GM12878 (cell line): ENCODE measurements around the gene PLS3. TPM values are rescaled to one million over a fixed set of nuclear protein-coding genes. Genes with fewer than 3 reads are reported as not detected.

Experiments
- ATAC-seq: fragments of 200-7000 bp; cut with Tn5 transposase; 3 replicates; pipeline ENCODE4 v1.9.1; 2020; ENCODE audit warnings: mild to moderate bottlenecking, moderate library complexity
- BruUV-seq: library from RNA; stranded (reverse); fragments of 400-500 nt; replicated peaks from 2 replicates; lab custom pipeline; 2021; lab: Mats Ljungman, UMichigan
- CTCF ChIA-PET: fragments of 300-600 bp; sonication (Branson Sonifier 250); formaldehyde crosslinking; extraction: SDS; loops from one replicate; lab custom pipeline; 2021; ENCODE audit warnings: inconsistent platforms; lab: Yijun Ruan, JAX
- POLR2A ChIA-PET: fragments of 350-600 bp; formaldehyde crosslinking; extraction: SDS; loops from one replicate; lab custom pipeline; 2021; ENCODE audit warnings: inconsistent platforms; lab: Charles Lee
- RAD21 ChIA-PET: fragments of 300-600 bp; sonication (Branson Sonifier 250); formaldehyde crosslinking; loops from one replicate; lab custom pipeline; 2023; ENCODE audit warnings: antibody characterized with exemption; ENCODE audit not compliant: unreplicated experiment; lab: Charles Lee
- SMC1A ChIA-PET: fragments of 300-600 bp; sonication (Branson Sonifier 250); formaldehyde crosslinking; loops from one replicate; lab custom pipeline; 2023; ENCODE audit not compliant: unreplicated experiment, uncharacterized antibody; lab: Charles Lee
- DNase-seq: peaks from one replicate; pipeline ENCODE4 v3.0.0-alpha.2; 2011; ENCODE audit warnings: low read depth, low spot score
- FAIRE-seq: peaks from 3 replicates; lab custom pipeline; 2011; peaks lifted over from hg19 to GRCh38; lab: Jason Lieb, UNC
- H2AFZ ChIP-seq: 2 replicates; pipeline ENCODE4 v1.6.0; 2011; ENCODE audit warnings: low read depth, low read length, control low read depth; ENCODE audit not compliant: control insufficient read depth
- H3K27ac ChIP-seq: 2 replicates; pipeline ENCODE4 v1.5.1; 2011; ENCODE audit warnings: control low read depth; ENCODE audit not compliant: control insufficient read depth, insufficient read depth
- H3K27me3 ChIP-seq, 2 experiments: replicated peaks in 1 of 2; 2 replicates each; pipeline versions ENCODE4 v1.6.0 to v1.6.1; 2011; ENCODE audit warnings: low read length in 1 of 2; ENCODE audit not compliant: control insufficient read depth in 2 of 2, insufficient read depth in 2 of 2
- H3K36me3 ChIP-seq, 2 experiments: 2 replicates each; pipeline ENCODE4 v1.5.1; 2011; ENCODE audit warnings: low read length in 1 of 2; ENCODE audit not compliant: control insufficient read depth in 2 of 2, insufficient read depth in 2 of 2
- H3K4me1 ChIP-seq: 2 replicates; pipeline ENCODE4 v1.6.1; 2011; ENCODE audit warnings: mild to moderate bottlenecking, low read length, moderate library complexity, mixed read lengths; ENCODE audit not compliant: control insufficient read depth, insufficient read depth
- H3K4me2 ChIP-seq: 2 replicates; pipeline ENCODE4 v1.6.0; 2011; ENCODE audit warnings: control low read depth; ENCODE audit not compliant: control insufficient read depth, insufficient read depth
- H3K4me3 ChIP-seq: fragments of 200-600 bp; sonication (generic); 2 replicates; pipeline ENCODE4 v1.5.1; 2016
- H3K79me2 ChIP-seq: 2 replicates; pipeline ENCODE4 v1.6.0; 2011; ENCODE audit warnings: low read length; ENCODE audit not compliant: control insufficient read depth, insufficient read depth
- H3K9ac ChIP-seq: 2 replicates; pipeline ENCODE4 v1.8.0; 2011; ENCODE audit warnings: low read length, control low read depth, mixed read lengths; ENCODE audit not compliant: control insufficient read depth, insufficient read depth
- H3K9me3 ChIP-seq: replicated peaks from 3 replicates; pipeline ENCODE4 v1.5.1; 2011; ENCODE audit warnings: mild to moderate bottlenecking, low read length; ENCODE audit not compliant: control insufficient read depth, insufficient read depth
- H4K20me1 ChIP-seq: 2 replicates; pipeline ENCODE4 v1.6.0; 2011; ENCODE audit not compliant: control insufficient read depth, insufficient read depth
- CBX3 ChIP-seq: fragments of 200-600 bp; sonication (generic); IDR thresholded peaks from 2 replicates; pipeline ENCODE4 v1.6.1; 2016; ENCODE audit warnings: low read depth, borderline replicate concordance
- FOXM1 ChIP-seq: IDR thresholded peaks from 2 replicates; pipeline ENCODE4 v1.6.1; 2012; ENCODE audit warnings: low read depth, mild to moderate bottlenecking, inconsistent platforms, low read length, moderate library complexity
- HDAC2 ChIP-seq: fragments of 200-600 bp; sonication (generic); IDR thresholded peaks from 2 replicates; pipeline ENCODE4 v1.6.1; 2017
- HDGF ChIP-seq: fragments of 450-650 bp; IDR thresholded peaks from 2 replicates; pipeline ENCODE4 v1.6.1; 2016; ENCODE audit warnings: antibody characterized with exemption
- MLLT1 ChIP-seq: fragments of 450-650 bp; IDR thresholded peaks from 2 replicates; pipeline ENCODE4 v1.6.1; 2016; ENCODE audit warnings: mild to moderate bottlenecking
- MYB ChIP-seq: fragments of 150-350 bp; IDR thresholded peaks from 2 replicates; pipeline ENCODE4 v1.6.1; 2014; ENCODE audit warnings: mild to moderate bottlenecking, low read depth, low read length, borderline replicate concordance
- NR2C2 ChIP-seq: IDR thresholded peaks from 2 replicates; pipeline ENCODE4 v1.6.1; 2011; ENCODE audit warnings: borderline replicate concordance, low read depth; ENCODE audit not compliant: control insufficient read depth, insufficient read length
- NRF1 ChIP-seq: conservative IDR thresholded peaks from 2 replicates; pipeline ENCODE4 v1.6.1; 2011; ENCODE audit warnings: mild to moderate bottlenecking, low read depth, low read length, improper control_type of control experiment
- PAX5 ChIP-seq: IDR thresholded peaks from 2 replicates; pipeline ENCODE4 v1.6.1; 2011; ENCODE audit warnings: low read depth, low read length, borderline replicate concordance
- SUPT20H ChIP-seq: IDR thresholded peaks from 2 replicates; pipeline ENCODE4 v1.6.1; 2011; ENCODE audit warnings: low read depth, mild to moderate bottlenecking, low read length, moderate library complexity, borderline replicate concordance; ENCODE audit not compliant: control insufficient read depth
- ZNF207 ChIP-seq: fragments of 450-650 bp; IDR thresholded peaks from 2 replicates; pipeline ENCODE4 v1.6.1; 2014; ENCODE audit warnings: antibody characterized with exemption, mild to moderate bottlenecking, borderline replicate concordance
- ZNF274 ChIP-seq: IDR thresholded peaks from one replicate; pipeline ENCODE4 v1.8.0; 2011; ENCODE audit not compliant: insufficient read length, insufficient read depth
- in situ Hi-C: fragments of 300-500 bp; cut with MboI; formaldehyde crosslinking; loops from 9 replicates; pipeline ENCODE4 v1.14.3; 2018; ENCODE audit warnings: mixed read lengths
- intact Hi-C: fragments of 100-400 bp; cut with micrococcal nuclease; formaldehyde crosslinking; loops from one replicate; pipeline ENCODE4 v1.14.2; 2022; ENCODE audit not compliant: unreplicated experiment
- polyA plus RNA-seq, 11 experiments: library from polyadenylated mRNA; depleted of rRNA in 4 of 11; unstranded in 6 of 11; stranded (reverse) in 5 of 11; fragments of >200 nt; fragmentation: Nextera tagmentation in 4 of 11; fragmentation: Illumina TruSeq in 1 of 11; extraction: Ambion mirVana in 4 of 11; extraction: Trizol in 1 of 11; gene quantifications; 1 replicate in 1 of 11; 2 replicates in 10 of 11; pipeline versions ENCODE4 v1.2.1 to v1.2.3, GENCODE V29; 2011 to 2016; ENCODE audit warnings: inconsistent platforms in 2 of 11, missing spikeins in 2 of 11, low read depth in 1 of 11
- total RNA-seq, 4 experiments: library from RNA; depleted of rRNA in 3 of 4; stranded (reverse); fragments of >200 nt in 3 of 4; fragmentation: Illumina TruSeq in 1 of 4; extraction: Trizol in 1 of 4; gene quantifications; 2 replicates each; pipeline versions ENCODE4 v1.2.1 to v1.2.3, GENCODE V29; 2013 to 2021
- TF ChIP-seq, protein P1 (sequence below): fragments of 450-650 bp; IDR thresholded peaks from 2 replicates; pipeline ENCODE4 v1.6.1; 2017; ENCODE audit warnings: antibody characterized with exemption, mild to moderate bottlenecking, moderate library complexity
- TF ChIP-seq, protein P2 (sequence below): fragments of 450-650 bp; formaldehyde crosslinking; IDR thresholded peaks from 2 replicates; pipeline ENCODE4 v1.4.0; 2022; ENCODE audit warnings: mild to moderate bottlenecking, moderate library complexity

PLS3 gene
- total and polyA plus RNA-seq, 10 of the 15 experiments (the other 5 are each of a cell fraction or from before 2014, with no cell fraction given): 47.6 to 236 (median 174) TPM

- TF ChIP-seq MLLT1 (no peak), SUPT20H (no peak), NR2C2 (no peak), CBX3 (no peak)
Measured at GRCh38 chrX:115598556-115598955, 37.6 kb downstream of the PLS3 start (continued).

- Histone ChIP-seq H3K79me2 (no peaks in the 10 kb centered on the region), H3K9me3 (no peaks in the 10 kb centered on the region), H3K9ac (no peak overlapping the region), H3K4me2 (no peak overlapping the region), H3K4me1 (no peaks in the 10 kb centered on the region), H3K4me3 (no peak overlapping the region), H3K36me3 (no peaks in the 10 kb centered on the region), H4K20me1 (no peaks in the 10 kb centered on the region), H3K27me3 (no peaks in the 10 kb centered on the region; a peak in 1 of 4 replicates), H2AFZ (no peak overlapping the region), H3K27ac (no peak overlapping the region)
- intact Hi-C loops (no loop called here), in situ Hi-C loops (no loop called here)
- ATAC-seq: peak; percentile 72
- ChIA-PET CTCF (interaction anchor here (1.0 to 1.4 kb wide), 2 partner anchors 10 to 20 kb away, joined by 3 read pairs; no protein-coding TSS in a partner anchor), RAD21 (interaction anchor here (1.6 kb wide), 1 partner anchor 39 kb away, joined by 7 read pairs; no protein-coding TSS in a partner anchor), SMC1A (interaction anchor here (0.9 to 3.7 kb wide), 3 partner anchors 10 to 14 kb away, joined by 4 to 26 read pairs (median 8); no protein-coding TSS in a partner anchor), POLR2A (interaction anchor here (0.6 to 1.1 kb wide), 3 partner anchors 11 to 267 kb away, joined by 3 read pairs; no protein-coding TSS in a partner anchor)
- FAIRE-seq: no peak
- no TSS peak for BruUV-seq
- DNase-seq: no peak
- TF ChIP-seq ZNF207 (no peak), MYB (no peak), FOXM1 (no peak), ZNF274 (no peak), NRF1 (no peak), MLLT1 (no peak), HDGF (no peak), PAX5 (no peak), HDAC2 (no peak)
- TF ChIP-seq, protein P1, sequence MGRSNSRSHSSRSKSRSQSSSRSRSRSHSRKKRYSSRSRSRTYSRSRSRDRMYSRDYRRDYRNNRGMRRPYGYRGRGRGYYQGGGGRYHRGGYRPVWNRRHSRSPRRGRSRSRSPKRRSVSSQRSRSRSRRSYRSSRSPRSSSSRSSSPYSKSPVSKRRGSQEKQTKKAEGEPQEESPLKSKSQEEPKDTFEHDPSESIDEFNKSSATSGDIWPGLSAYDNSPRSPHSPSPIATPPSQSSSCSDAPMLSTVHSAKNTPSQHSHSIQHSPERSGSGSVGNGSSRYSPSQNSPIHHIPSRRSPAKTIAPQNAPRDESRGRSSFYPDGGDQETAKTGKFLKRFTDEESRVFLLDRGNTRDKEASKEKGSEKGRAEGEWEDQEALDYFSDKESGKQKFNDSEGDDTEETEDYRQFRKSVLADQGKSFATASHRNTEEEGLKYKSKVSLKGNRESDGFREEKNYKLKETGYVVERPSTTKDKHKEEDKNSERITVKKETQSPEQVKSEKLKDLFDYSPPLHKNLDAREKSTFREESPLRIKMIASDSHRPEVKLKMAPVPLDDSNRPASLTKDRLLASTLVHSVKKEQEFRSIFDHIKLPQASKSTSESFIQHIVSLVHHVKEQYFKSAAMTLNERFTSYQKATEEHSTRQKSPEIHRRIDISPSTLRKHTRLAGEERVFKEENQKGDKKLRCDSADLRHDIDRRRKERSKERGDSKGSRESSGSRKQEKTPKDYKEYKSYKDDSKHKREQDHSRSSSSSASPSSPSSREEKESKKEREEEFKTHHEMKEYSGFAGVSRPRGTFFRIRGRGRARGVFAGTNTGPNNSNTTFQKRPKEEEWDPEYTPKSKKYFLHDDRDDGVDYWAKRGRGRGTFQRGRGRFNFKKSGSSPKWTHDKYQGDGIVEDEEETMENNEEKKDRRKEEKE: no peak
- TF ChIP-seq, protein P2, sequence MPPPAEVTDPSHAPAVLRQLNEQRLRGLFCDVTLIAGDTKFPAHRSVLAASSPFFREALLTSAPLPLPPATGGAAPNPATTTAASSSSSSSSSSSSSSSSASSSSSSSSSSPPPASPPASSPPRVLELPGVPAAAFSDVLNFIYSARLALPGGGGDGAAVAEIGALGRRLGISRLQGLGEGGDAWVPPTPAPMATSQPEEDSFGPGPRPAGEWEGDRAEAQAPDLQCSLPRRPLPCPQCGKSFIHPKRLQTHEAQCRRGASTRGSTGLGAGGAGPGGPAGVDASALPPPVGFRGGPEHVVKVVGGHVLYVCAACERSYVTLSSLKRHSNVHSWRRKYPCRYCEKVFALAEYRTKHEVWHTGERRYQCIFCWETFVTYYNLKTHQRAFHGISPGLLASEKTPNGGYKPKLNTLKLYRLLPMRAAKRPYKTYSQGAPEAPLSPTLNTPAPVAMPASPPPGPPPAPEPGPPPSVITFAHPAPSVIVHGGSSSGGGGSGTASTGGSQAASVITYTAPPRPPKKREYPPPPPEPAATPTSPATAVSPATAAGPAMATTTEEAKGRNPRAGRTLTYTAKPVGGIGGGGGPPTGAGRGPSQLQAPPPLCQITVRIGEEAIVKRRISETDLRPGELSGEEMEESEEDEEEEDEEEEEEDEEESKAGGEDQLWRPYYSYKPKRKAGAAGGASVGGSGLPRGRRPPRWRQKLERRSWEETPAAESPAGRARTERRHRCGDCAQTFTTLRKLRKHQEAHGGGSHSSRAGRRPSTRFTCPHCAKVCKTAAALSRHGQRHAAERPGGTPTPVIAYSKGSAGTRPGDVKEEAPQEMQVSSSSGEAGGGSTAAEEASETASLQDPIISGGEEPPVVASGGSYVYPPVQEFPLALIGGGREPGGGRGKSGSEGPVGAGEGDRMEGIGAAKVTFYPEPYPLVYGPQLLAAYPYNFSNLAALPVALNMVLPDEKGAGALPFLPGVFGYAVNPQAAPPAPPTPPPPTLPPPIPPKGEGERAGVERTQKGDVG (CRISPR knock-in tag): no peak
Measured at GRCh38 chrX:115602308-115602707, 41.3 kb downstream of the PLS3 start.
